GM18502 (cell line): Measurements from ENCODE around the gene ELN.
"Not testable (repeated sequence)": the region's sequence is repeated elsewhere in the genome, so short reads cannot be mapped to it uniquely, and the experiment has no call there.

ENCODE experiments used
- ATAC-seq: cut with Tn5 transposase; IDR thresholded peaks from one replicate; pipeline ENCODE4 v1.9.1; 2021; ENCODE audit warnings: mild to moderate bottlenecking; ENCODE audit not compliant: unreplicated experiment, poor library complexity

The ELN gene

GRCh38 chr7:74027683-74028320 lies at the start of gene ELN:
TSS of gene ELN (plus strand) at chr7:74028173. CDS start at chr7:74028188, 15 bp downstream.
- no peak for ATAC-seq

GRCh38 chr7:73978661-73979563 lies 49.1 kb upstream of the ELN start:
- no peak for ATAC-seq

GRCh38 chr7:73979656-73980055 lies 48.3 kb upstream of the ELN start:
- ATAC-seq: not testable (repeated sequence)

GRCh38 chr7:73980206-73980605 lies 47.8 kb upstream of the ELN start:
- no peak for ATAC-seq

GRCh38 chr7:73981933-73982332 lies 46.0 kb upstream of the ELN start:
- no peak for ATAC-seq

- no peak for ATAC-seq
Measured at GRCh38 chr7:73983437-73984164, 44.4 kb upstream of the ELN start.

- ATAC-seq: no peak
Measured at GRCh38 chr7:73984481-73985205, 43.3 kb upstream of the ELN start.

GRCh38 chr7:73985737-73986141 lies 42.2 kb upstream of the ELN start:
- no peak for ATAC-seq

GRCh38 chr7:73986158-73986631 lies 41.8 kb upstream of the ELN start:
- ATAC-seq: no peak

- no peak for ATAC-seq
Measured at GRCh38 chr7:73987298-73987697, 40.7 kb upstream of the ELN start.

- ATAC-seq: no peak
Measured at GRCh38 chr7:73988197-73988596, 39.8 kb upstream of the ELN start.

GRCh38 chr7:73991522-73992100 lies 36.4 kb upstream of the ELN start:
- no peak for ATAC-seq

GRCh38 chr7:73992101-73992562 lies 35.8 kb upstream of the ELN start:
- no peak for ATAC-seq

- ATAC-seq: no peak
Measured at GRCh38 chr7:73994023-73994422, 34.0 kb upstream of the ELN start.

GRCh38 chr7:73994761-73995160 lies 33.2 kb upstream of the ELN start:
- ATAC-seq: no peak

GRCh38 chr7:73995330-73995729 lies 32.6 kb upstream of the ELN start:
- ATAC-seq: no peak

- no peak for ATAC-seq
Measured at GRCh38 chr7:73995821-73996511, 32.0 kb upstream of the ELN start.

GRCh38 chr7:73997056-73997455 lies 30.9 kb upstream of the ELN start:
- ATAC-seq: no peak
